Ascending aorta (tissue), 2 donors: ENCODE measurements around the gene RASGEF1C. TPM values are rescaled to one million over a fixed set of nuclear protein-coding genes. Genes with fewer than 3 reads are reported as not detected.

Source experiments
- DNase-seq, 2 donors: peaks; one replicate each; pipeline ENCODE4 v3.0.0-alpha.2; 2019; ENCODE audit warnings: low spot score in 2 of 2
- H3K27ac ChIP-seq, 2 donors: fragments of 200-600 bp; sonication (generic); one replicate each; pipeline ENCODE4 v1.5.1; 2016 to 2017; ENCODE audit warnings: mild to moderate bottlenecking in 1 of 2
- H3K27me3 ChIP-seq: fragments of 200-600 bp; sonication (generic); one replicate; pipeline ENCODE4 v1.5.1; 2017
- H3K36me3 ChIP-seq, 2 donors: fragments of 200-600 bp; sonication (generic); one replicate each; pipeline ENCODE4 v1.5.1; 2016
- H3K4me1 ChIP-seq, 2 donors: fragments of 200-600 bp; sonication (generic); one replicate each; pipeline ENCODE4 v1.5.1; 2016 to 2017; ENCODE audit warnings: mild to moderate bottlenecking in 1 of 2
- H3K4me3 ChIP-seq, 2 donors: fragments of 200-600 bp; sonication (generic); one replicate each; pipeline ENCODE4 v1.5.1; 2016 to 2017; ENCODE audit warnings: mild to moderate bottlenecking in 1 of 2
- H3K9me3 ChIP-seq, 2 donors: fragments of 200-600 bp; sonication (generic); one replicate each; pipeline ENCODE4 v1.5.1; 2016
- CTCF ChIP-seq, 3 experiments: fragments of 200-600 bp in 2 of 3; fragments of 450-650 bp in 1 of 3; sonication (generic) in 2 of 3; IDR thresholded peaks; one replicate each; pipeline ENCODE4 v1.5.1; 2016 to 2019; ENCODE audit warnings: antibody characterized with exemption in 3 of 3, mild to moderate bottlenecking in 1 of 3, moderate library complexity in 1 of 3
- intact Hi-C: fragments of 100-400 bp; cut with DNase I; formaldehyde crosslinking; loops from one replicate; pipeline ENCODE4 v1.15.1; 2023
- total RNA-seq: library from RNA; depleted of rRNA; stranded (reverse); fragments of >200 nt; gene quantifications from one replicate; pipeline ENCODE4 v1.1.0, GENCODE V29; 2016

Gene RASGEF1C
- total RNA-seq, 1 donor from 2014 or later: not detected

- H3K36me3 ChIP-seq: no peaks in the 10 kb centered on the region
- no peak for TF ChIP-seq CTCF (IDR thresholded peaks at IDR 0.05)
- peak in 1 of 2 donors; percentile 28 for DNase-seq
- intact Hi-C loops: loop anchor here (10.0 kb wide), 2 partner anchors 525 to 1875 kb away; partner anchors contain the start of genes HNRNPAB and RUFY1
- no peak overlapping the region for H3K27ac ChIP-seq
- no peak overlapping the region for H3K4me3 ChIP-seq
- no peaks in the 10 kb centered on the region for H3K27me3 ChIP-seq
- H3K4me1 ChIP-seq: no peaks in the 10 kb centered on the region
- no peaks in the 10 kb centered on the region for H3K9me3 ChIP-seq
These were observed 129.1 kb downstream of the RASGEF1C start for GRCh38 chr5:180079702-180080466.

- DNase-seq: no peak
- intact Hi-C loops: loop anchor here (10.0 kb wide), 2 partner anchors 524 to 1874 kb away; partner anchors contain the start of genes HNRNPAB and RUFY1
- Histone ChIP-seq H3K9me3 (no peaks in the 10 kb centered on the region), H3K4me3 (no peak overlapping the region), H3K4me1 (no peaks in the 10 kb centered on the region), H3K27ac (no peak overlapping the region), H3K36me3 (no peaks in the 10 kb centered on the region), H3K27me3 (no peaks in the 10 kb centered on the region)
- TF ChIP-seq CTCF (IDR thresholded peaks at IDR 0.05): no peak
These were observed 130.7 kb downstream of the RASGEF1C start for GRCh38 chr5:180078348-180078747.

GRCh38 chr5:180077594-180078284 is 131.3 kb downstream of the RASGEF1C start:
- no peaks in the 10 kb centered on the region for H3K27me3 ChIP-seq
- no peaks in the 10 kb centered on the region for H3K36me3 ChIP-seq
- no peak for DNase-seq
- H3K27ac ChIP-seq: no peak overlapping the region
- H3K4me3 ChIP-seq: no peak overlapping the region
- H3K4me1 ChIP-seq: no peaks in the 10 kb centered on the region
- intact Hi-C loops: loop anchor here (10.0 kb wide), 2 partner anchors 523 to 1873 kb away; partner anchors contain the start of genes HNRNPAB and RUFY1
- no peak for TF ChIP-seq CTCF (IDR thresholded peaks at IDR 0.05)
- no peaks in the 10 kb centered on the region for H3K9me3 ChIP-seq

- H3K4me1 ChIP-seq: no peaks in the 10 kb centered on the region
- H3K4me3 ChIP-seq: no peak overlapping the region
- H3K36me3 ChIP-seq: no peaks in the 10 kb centered on the region
- no peaks in the 10 kb centered on the region for H3K9me3 ChIP-seq
- no peak for TF ChIP-seq CTCF (IDR thresholded peaks at IDR 0.05)
- H3K27me3 ChIP-seq: no peaks in the 10 kb centered on the region
- no peak overlapping the region for H3K27ac ChIP-seq
- no peak for DNase-seq
- intact Hi-C loops: loop anchor here (10.0 kb wide), 2 partner anchors 521 to 1871 kb away; partner anchors contain the start of genes HNRNPAB and RUFY1
These were observed 133.3 kb downstream of the RASGEF1C start for GRCh38 chr5:180075703-180076102.

- no peaks in the 10 kb centered on the region for H3K27me3 ChIP-seq
- DNase-seq: no peak
- TF ChIP-seq CTCF (IDR thresholded peaks at IDR 0.05): no peak
These were observed 134.5 kb downstream of the RASGEF1C start for GRCh38 chr5:180074462-180074861.

More at GRCh38 chr5:180074462-180074861, 134.5 kb downstream of the RASGEF1C start:
- Histone ChIP-seq H3K36me3 (no peaks in the 10 kb centered on the region), H3K9me3 (no peaks in the 10 kb centered on the region), H3K27ac (no peak overlapping the region), H3K4me3 (no peak overlapping the region), H3K4me1 (peaks cover 0 to 7% of the 10 kb centered on the region in 2 donors)
- intact Hi-C loops: loop anchor here (5.0 to 10.0 kb wide), 5 partner anchors 167 to 1870 kb away; partner anchors contain the start of genes HNRNPAB, MAPK9, RUFY1 and TBC1D9B
